Neural cell (in vitro differentiated cells): Measurements from ENCODE around the gene RPL38.

ENCODE experiments used
- CTCF ChIP-seq: fragments of 450-650 bp; IDR thresholded peaks from 2 replicates; pipeline ENCODE4 v1.5.1; 2014; ENCODE audit warnings: antibody characterized with exemption, mild to moderate bottlenecking, moderate library complexity; ENCODE audit not compliant: poor library complexity, severe bottlenecking
- POLR2AphosphoS5 ChIP-seq: IDR thresholded peaks from 2 replicates; pipeline ENCODE4 v1.6.1; 2012
- TF ChIP-seq, protein P1 (sequence below): IDR thresholded peaks from 2 replicates; pipeline ENCODE4 v1.6.1; 2012; ENCODE audit warnings: borderline replicate concordance

DNA sequence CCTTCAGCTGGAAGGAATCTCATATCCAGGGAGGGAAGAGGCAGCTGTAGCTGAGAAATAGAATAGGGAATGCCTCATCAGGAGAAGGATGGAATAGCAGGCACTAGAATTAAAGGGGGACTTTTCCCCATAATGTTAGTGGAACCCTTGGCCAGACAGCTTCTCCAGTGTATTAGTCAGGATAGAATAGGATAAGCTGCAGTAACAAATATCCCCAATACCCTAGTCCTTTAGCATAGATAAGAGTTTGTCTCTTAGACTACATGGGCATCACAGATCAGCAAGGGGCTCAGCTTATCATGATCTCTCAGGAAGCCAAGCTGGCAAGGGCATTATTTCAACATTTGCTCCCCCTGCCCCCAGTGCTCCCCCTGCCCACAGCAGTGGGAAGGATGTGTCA lies 44.7 kb upstream of the RPL38 start:
- TF ChIP-seq, protein P1, sequence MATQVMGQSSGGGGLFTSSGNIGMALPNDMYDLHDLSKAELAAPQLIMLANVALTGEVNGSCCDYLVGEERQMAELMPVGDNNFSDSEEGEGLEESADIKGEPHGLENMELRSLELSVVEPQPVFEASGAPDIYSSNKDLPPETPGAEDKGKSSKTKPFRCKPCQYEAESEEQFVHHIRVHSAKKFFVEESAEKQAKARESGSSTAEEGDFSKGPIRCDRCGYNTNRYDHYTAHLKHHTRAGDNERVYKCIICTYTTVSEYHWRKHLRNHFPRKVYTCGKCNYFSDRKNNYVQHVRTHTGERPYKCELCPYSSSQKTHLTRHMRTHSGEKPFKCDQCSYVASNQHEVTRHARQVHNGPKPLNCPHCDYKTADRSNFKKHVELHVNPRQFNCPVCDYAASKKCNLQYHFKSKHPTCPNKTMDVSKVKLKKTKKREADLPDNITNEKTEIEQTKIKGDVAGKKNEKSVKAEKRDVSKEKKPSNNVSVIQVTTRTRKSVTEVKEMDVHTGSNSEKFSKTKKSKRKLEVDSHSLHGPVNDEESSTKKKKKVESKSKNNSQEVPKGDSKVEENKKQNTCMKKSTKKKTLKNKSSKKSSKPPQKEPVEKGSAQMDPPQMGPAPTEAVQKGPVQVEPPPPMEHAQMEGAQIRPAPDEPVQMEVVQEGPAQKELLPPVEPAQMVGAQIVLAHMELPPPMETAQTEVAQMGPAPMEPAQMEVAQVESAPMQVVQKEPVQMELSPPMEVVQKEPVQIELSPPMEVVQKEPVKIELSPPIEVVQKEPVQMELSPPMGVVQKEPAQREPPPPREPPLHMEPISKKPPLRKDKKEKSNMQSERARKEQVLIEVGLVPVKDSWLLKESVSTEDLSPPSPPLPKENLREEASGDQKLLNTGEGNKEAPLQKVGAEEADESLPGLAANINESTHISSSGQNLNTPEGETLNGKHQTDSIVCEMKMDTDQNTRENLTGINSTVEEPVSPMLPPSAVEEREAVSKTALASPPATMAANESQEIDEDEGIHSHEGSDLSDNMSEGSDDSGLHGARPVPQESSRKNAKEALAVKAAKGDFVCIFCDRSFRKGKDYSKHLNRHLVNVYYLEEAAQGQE = no peak
- no peak for TF ChIP-seq CTCF
- TF ChIP-seq POLR2AphosphoS5 = no peak
